Measurements from ENCODE around the gene SEMA3B.
A peak's percentile ranks its signal among the peaks of the same experiment; 100 is the strongest.

Gene SEMA3B

DNA sequence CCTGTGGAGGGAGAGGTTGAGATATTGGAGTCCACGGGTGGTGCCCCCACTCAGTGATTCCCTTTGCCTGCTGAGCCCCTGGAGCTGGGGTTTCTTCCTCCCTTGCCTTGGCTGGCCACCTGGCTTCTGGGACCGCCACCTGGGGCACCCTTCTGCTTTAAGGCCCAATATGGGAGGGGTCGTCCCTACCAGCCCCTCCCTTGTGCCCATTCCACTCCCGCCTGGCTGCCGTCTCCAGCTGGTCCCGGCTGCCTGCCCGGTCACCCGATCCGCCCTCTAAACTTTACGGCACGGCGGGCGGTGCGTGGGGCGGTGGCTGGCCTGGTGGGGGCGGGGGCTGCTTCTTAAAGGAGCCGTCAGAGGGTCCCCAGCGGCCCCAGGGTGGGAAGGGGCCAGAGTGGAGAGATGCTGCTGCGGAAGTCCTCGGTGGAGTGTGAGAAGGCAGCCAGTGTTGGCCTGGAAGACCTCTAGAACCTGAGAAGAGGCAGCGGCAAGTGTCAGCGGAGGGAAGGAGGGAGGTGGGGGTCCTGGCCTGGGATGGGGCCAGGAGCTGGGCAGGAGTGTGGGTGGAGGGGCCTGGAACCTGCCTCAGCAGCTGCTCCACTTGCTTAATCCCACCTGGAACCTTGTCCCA lies 1.6 kb upstream of the SEMA3B start (continued):
- TF ChIP-seq ZNF658 (tag by site-specific recombination; IDR thresholded peaks at IDR 0.05) (no peak), ZNF664 (tag by site-specific recombination; IDR thresholded peaks at IDR 0.05) (no peak), ZNF174 (tag by site-specific recombination; IDR thresholded peaks at IDR 0.05) (no peak), KLF17 (tag by site-specific recombination; IDR thresholded peaks at IDR 0.05) (no peak), ZNF202 (tag by site-specific recombination; IDR thresholded peaks at IDR 0.05; ENCODE audit: borderline replicate concordance) (no peak), IKZF3 (tag by site-specific recombination; IDR thresholded peaks at IDR 0.05) (0 out of 2 replicates have a peak, but pooled peaks have one; percentile 31), ZSCAN4 (tag by site-specific recombination; IDR thresholded peaks at IDR 0.05) (no peak), ZNF26 (tag by site-specific recombination; IDR thresholded peaks at IDR 0.05) (no peak), EGR2 (tag by site-specific recombination; IDR thresholded peaks at IDR 0.05; ENCODE audit: low read depth) (peak; percentile 80), ZNF791 (tag by site-specific recombination; IDR thresholded peaks at IDR 0.05) (no peak), ZFP41 (tag by site-specific recombination; IDR thresholded peaks at IDR 0.05; ENCODE audit: borderline replicate concordance) (no peak), KLF1 (tag by site-specific recombination; IDR thresholded peaks at IDR 0.05) (peak; percentile 87), ZNF501 (tag by site-specific recombination; IDR thresholded peaks at IDR 0.05) (no peak), HIC1 (tag by site-specific recombination; IDR thresholded peaks at IDR 0.05) (0 out of 2 replicates have a peak, but pooled peaks have one; percentile 26), SCRT2 (tag by site-specific recombination; IDR thresholded peaks at IDR 0.05) (peak; percentile 57; the same call in 1 of the 2 replicates), ZNF544 (tag by site-specific recombination; IDR thresholded peaks at IDR 0.05) (no peak), ZNF549 (tag by site-specific recombination; IDR thresholded peaks at IDR 0.05) (no peak), SP2 (tag by site-specific recombination; IDR thresholded peaks at IDR 0.05) (peak; percentile 63), ZNF423 (tag by site-specific recombination; IDR thresholded peaks at IDR 0.05) (no peak), GFI1B (tag by site-specific recombination; IDR thresholded peaks at IDR 0.05) (no peak), KLF9 (tag by site-specific recombination; IDR thresholded peaks at IDR 0.05; ENCODE audit: low read depth) (no peak), GLI4 (tag by site-specific recombination; IDR thresholded peaks at IDR 0.05) (no peak), ZBTB11 (tag by site-specific recombination; conservative IDR thresholded peaks at IDR 0.05; ENCODE audit: low read depth) (no peak), KLF7 (tag by site-specific recombination; IDR thresholded peaks at IDR 0.05; ENCODE audit: borderline replicate concordance) (peak; percentile 78), ZSCAN16 (tag by site-specific recombination; IDR thresholded peaks at IDR 0.05) (no peak), ZNF157 (tag by site-specific recombination; IDR thresholded peaks at IDR 0.05) (no peak), ZNF426 (tag by site-specific recombination; IDR thresholded peaks at IDR 0.05) (no peak), ZBTB8A (tag by site-specific recombination; IDR thresholded peaks at IDR 0.05) (peak; percentile 56), YY2 (tag by site-specific recombination; IDR thresholded peaks at IDR 0.05) (no peak), ZNF239 (tag by site-specific recombination; IDR thresholded peaks at IDR 0.05) (no peak), ZFHX2 (tag by site-specific recombination; conservative IDR thresholded peaks at IDR 0.05) (peak; percentile 84), WT1 (tag by site-specific recombination; IDR thresholded peaks at IDR 0.05) (no peak)
